ENCODE data around the gene MYO18A.

- TF ChIP-seq, protein P1, sequence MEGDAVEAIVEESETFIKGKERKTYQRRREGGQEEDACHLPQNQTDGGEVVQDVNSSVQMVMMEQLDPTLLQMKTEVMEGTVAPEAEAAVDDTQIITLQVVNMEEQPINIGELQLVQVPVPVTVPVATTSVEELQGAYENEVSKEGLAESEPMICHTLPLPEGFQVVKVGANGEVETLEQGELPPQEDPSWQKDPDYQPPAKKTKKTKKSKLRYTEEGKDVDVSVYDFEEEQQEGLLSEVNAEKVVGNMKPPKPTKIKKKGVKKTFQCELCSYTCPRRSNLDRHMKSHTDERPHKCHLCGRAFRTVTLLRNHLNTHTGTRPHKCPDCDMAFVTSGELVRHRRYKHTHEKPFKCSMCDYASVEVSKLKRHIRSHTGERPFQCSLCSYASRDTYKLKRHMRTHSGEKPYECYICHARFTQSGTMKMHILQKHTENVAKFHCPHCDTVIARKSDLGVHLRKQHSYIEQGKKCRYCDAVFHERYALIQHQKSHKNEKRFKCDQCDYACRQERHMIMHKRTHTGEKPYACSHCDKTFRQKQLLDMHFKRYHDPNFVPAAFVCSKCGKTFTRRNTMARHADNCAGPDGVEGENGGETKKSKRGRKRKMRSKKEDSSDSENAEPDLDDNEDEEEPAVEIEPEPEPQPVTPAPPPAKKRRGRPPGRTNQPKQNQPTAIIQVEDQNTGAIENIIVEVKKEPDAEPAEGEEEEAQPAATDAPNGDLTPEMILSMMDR (IDR thresholded peaks at IDR 0.05 in 2 of 3, conservative IDR thresholded peaks at IDR 0.05 in 1 of 3; ENCODE audit: borderline replicate concordance in 1 of 3, insufficient read depth in 1 of 3, low read depth in 2 of 3, low read length in 2 of 3), result no peak
- TF ChIP-seq FOSL1 (IDR thresholded peaks at IDR 0.05; ENCODE audit: low read depth), result no peak
- TF ChIP-seq EZH2 (IDR thresholded peaks at IDR 0.05), result no peak
Measured at GRCh38 chr17:29066606-29067005, 113.6 kb downstream of the MYO18A start.

Measured in HCT116 (cell line).